HG03103 (cell line): ENCODE measurements around the gene ATP6AP1.

ENCODE experiments used
- ATAC-seq: cut with Tn5 transposase; IDR thresholded peaks from one replicate; pipeline ENCODE4 v1.9.1; 2021; ENCODE audit warnings: low read depth; ENCODE audit not compliant: unreplicated experiment

ATP6AP1 gene

GRCh38 chrX:154426916-154427770 lies 1.3 kb upstream of the ATP6AP1 start:
- ATAC-seq, result no peak

GRCh38 chrX:154429711-154430110 lies 1.2 kb downstream of the ATP6AP1 start:
- no peak for ATAC-seq

- ATAC-seq, result no peak
Measured at GRCh38 chrX:154430479-154430878, 2.0 kb downstream of the ATP6AP1 start.

DNA sequence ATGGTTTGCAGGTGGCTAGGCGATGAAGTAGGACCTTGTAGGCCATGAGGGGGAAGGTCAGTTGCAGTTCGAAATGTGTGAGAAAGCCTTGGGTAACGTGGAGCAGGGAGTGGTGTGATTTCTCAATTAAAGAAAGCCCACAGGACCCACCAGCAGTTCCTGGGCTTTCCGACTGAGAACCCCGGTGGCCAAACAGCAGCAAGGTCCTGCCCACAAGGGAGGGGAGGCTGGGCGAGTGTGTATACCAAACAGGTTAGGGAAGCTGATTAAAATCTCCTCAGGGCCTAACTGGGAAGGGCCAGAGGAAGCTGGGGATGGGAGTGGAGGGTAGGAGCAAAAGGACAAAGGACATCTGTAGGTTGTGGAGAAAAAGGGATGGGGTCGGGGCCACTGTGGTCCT lies 2.4 kb downstream of the ATP6AP1 start:
- ATAC-seq, result no peak

DNA sequence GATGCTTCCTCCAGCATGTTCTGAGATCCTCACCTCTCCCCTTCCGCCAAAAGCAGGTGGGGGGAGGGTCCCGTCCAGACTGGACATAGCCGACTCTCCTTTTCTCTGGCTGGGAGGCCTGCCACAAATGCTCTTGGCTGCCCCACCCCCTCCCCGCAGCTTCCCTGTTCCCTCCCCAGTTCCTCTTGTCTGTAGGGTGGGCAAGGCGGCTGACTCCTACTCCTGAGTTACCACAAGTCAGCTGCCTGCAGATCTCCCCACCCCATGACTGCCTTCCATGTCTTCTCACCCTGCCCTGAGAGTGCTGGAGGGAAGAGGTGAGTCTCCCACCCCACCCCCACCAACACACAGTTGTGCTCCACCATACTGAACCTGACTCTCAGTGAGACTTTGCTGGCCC lies 2.9 kb downstream of the ATP6AP1 start:
- no peak for ATAC-seq

DNA sequence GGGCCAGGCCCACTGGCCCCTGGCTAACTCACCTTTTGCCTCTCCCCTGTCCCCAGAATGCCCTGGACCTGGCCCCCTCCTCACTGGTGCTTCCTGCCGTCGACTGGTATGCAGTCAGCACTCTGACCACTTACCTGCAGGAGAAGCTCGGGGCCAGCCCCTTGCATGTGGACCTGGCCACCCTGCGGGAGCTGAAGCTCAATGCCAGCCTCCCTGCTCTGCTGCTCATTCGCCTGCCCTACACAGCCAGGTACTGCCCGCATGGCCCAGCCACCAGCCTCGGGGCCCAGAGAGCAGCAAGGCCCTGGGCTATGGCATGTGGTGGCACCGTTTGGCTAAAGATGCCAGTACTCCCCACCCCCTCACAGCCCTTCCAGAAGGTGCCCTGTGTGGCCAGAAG lies 3.7 kb downstream of the ATP6AP1 start:
- no peak for ATAC-seq

- no peak for ATAC-seq
Measured at GRCh38 chrX:154433605-154434004, 5.1 kb downstream of the ATP6AP1 start.

DNA sequence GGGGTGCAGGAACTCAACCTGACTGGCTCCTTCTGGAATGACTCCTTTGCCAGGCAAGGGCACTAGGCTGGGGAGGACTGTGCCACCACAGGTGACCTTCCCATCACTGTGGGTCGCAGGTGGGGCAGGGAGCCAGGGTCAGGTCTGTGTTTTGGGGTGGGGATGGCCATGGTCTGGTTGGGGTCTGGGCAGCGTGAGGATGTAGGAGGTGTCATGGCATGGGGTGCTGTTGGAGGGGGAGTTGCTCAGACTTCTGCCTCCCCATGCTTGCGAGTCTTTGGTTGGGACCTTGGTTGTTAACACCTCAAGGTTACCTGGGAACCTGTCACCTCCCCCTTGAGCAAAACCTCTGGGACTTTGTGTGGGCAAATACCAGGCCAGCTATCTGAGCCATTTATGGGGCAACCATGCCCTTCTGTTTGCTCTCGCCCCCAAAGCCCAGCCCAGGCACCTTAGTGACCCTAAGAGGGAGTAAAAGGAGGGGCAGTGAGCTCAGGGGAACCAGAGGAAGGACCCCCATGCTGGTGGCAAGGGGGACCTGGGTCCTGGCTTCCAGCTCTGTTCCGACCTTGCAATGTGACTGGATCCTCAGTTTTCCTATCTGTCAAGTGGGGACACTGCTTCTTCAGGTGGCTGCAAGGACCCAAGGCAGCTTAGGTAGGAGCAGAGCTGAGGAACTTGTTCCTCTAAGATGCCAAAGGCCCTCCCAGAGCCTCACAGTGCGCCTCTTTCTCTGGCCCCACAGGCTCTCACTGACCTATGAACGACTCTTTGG lies 6.1 kb downstream of the ATP6AP1 start:
- ATAC-seq, result no peak

GRCh38 chrX:154435171-154435733 lies 6.8 kb downstream of the ATP6AP1 start:
- no peak for ATAC-seq

DNA sequence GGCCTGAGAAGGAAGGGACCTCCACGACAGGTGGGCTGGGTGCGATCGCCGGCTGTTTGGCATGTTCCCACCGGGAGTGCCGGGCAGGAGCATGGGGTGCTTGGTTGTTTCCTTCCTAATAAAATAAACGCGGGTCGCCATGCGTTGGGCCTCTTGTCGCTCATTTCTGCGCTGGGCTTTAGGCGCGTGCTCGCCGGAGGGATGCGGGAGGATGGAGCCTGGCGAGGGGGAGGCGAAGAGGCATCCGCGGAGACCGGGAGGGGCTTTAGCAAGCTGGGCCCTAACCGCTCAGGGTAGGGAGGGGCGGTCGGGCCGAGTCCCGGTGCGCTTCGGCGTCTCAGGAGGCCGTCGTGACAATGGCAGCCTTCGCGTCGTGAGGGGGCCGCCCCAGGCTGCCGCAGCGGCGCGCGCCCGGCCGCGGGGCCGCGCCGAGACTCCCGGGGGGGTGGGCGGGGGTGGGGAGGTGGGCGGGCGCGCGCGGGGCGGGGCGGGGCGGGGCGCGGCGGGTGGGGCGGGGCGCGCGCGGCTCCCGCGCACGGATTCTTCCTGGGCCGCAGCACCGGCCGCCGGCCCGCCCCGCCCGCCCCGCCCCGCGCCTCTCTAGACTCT lies 8.0 kb downstream of the ATP6AP1 start:
- no peak for ATAC-seq

DNA sequence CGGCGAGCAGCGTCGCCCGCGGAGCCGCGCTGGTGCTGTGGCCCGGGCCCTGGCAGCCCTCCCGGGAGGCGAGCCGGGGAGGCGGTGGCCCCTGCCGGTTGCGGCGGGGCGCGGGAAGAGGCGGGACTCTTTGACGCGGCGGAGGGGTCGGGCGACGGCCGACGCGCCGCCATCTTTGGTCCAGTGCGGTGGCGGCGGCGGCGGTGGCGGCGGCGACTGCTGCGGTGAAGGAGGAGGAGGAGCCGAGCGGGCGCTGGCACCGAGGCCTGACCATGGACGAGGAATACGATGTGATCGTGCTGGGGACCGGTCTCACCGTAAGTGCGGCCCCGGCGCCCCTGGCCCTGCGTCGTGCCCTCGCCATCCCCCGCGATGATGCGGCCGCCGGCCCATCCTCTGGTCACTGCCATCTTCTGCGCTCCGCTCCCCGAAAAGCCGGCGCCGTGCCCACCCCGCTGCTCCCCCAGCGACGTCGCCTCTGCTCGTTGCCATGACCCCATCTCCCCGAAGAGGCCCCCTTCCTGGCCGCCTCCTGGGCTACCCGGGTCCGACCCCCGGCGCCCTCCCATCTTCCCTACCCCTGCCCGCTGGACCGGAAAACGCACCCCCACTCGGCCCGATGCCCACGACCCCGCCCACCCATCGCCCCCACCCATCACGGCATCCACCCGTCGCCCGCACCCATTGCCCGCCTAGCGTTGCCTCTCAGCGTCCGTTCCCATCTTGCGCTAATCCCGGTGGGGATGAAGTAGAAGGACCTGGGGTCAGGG lies 8.7 kb downstream of the ATP6AP1 start, which contains the start of gene GDI1:
Gene GDI1 (plus strand): TSS at position 172 of the 770 bp plus-strand sequence. CDS start 101 bp downstream, at position 273.
- ATAC-seq, result no peak

GRCh38 chrX:154437971-154438893 lies 9.8 kb downstream of the ATP6AP1 start:
- ATAC-seq, result no peak

- ATAC-seq, result no peak
Measured at GRCh38 chrX:154439841-154440240, 11.4 kb downstream of the ATP6AP1 start.

GRCh38 chrX:154440623-154441357 lies 12.3 kb downstream of the ATP6AP1 start:
- ATAC-seq, result no peak

GRCh38 chrX:154441564-154441963 lies 13.1 kb downstream of the ATP6AP1 start:
- ATAC-seq, result no peak

GRCh38 chrX:154441984-154442707 lies 13.7 kb downstream of the ATP6AP1 start:
- ATAC-seq, result no peak

- ATAC-seq, result no peak
Measured at GRCh38 chrX:154443479-154443910, 15.0 kb downstream of the ATP6AP1 start.
